ENCODE measurements around the gene PSMD1.

Gene PSMD1

GRCh38 chr2:231183851-231184250 lies 127.2 kb downstream of the PSMD1 start:
- TF ChIP-seq CTCF (IDR thresholded peaks at IDR 0.05; ENCODE audit: low read depth, low read length) (no peak), EZH2phosphoT487 (IDR thresholded peaks at IDR 0.05; ENCODE audit: low read depth) (no peak)
- Histone ChIP-seq H2AFZ (ENCODE audit: low read depth, low read length) (no peak overlapping the region), H3K79me2 (ENCODE audit: low read length) (no peaks in the 10 kb centered on the region), H3K27me3 (ENCODE audit: low read depth, low read length) (no peaks in the 10 kb centered on the region), H3K9ac (ENCODE audit: low read length) (no peak overlapping the region), H3K4me3 (ENCODE audit: low read length) (no peak overlapping the region), H3K4me1 (ENCODE audit: low read length) (peaks cover 20% of the 10 kb centered on the region), H3K4me2 (ENCODE audit: low read length) (no peak overlapping the region), H3K9me3 (ENCODE audit: insufficient read depth, low read length) (no peaks in the 10 kb centered on the region), H4K20me1 (ENCODE audit: insufficient read depth, low read length) (no peaks in the 10 kb centered on the region), H3K36me3 (replicated peaks; ENCODE audit: low read depth, low read length) (no peaks in the 10 kb centered on the region), H3K27ac (ENCODE audit: low read length) (no peak overlapping the region)

- Histone ChIP-seq H3K9me3 (ENCODE audit: insufficient read depth, low read length) (no peaks in the 10 kb centered on the region), H3K79me2 (ENCODE audit: low read length) (no peaks in the 10 kb centered on the region), H2AFZ (ENCODE audit: low read depth, low read length) (no peak overlapping the region), H3K4me2 (ENCODE audit: low read length) (no peak overlapping the region), H4K20me1 (ENCODE audit: insufficient read depth, low read length) (no peaks in the 10 kb centered on the region), H3K4me3 (ENCODE audit: low read length) (no peak overlapping the region), H3K27ac (ENCODE audit: low read length) (no peak overlapping the region), H3K4me1 (ENCODE audit: low read length) (peaks cover 18% of the 10 kb centered on the region), H3K36me3 (replicated peaks; ENCODE audit: low read depth, low read length) (no peaks in the 10 kb centered on the region), H3K9ac (ENCODE audit: low read length) (no peak overlapping the region), H3K27me3 (ENCODE audit: low read depth, low read length) (no peaks in the 10 kb centered on the region)
- TF ChIP-seq CTCF (IDR thresholded peaks at IDR 0.05; ENCODE audit: low read depth, low read length) (no peak), EZH2phosphoT487 (IDR thresholded peaks at IDR 0.05; ENCODE audit: low read depth) (no peak)
These were observed 127.7 kb downstream of the PSMD1 start for GRCh38 chr2:231184319-231184718.

- H4K20me1 ChIP-seq (ENCODE audit: insufficient read depth, low read length), result no peaks in the 10 kb centered on the region
- no peaks in the 10 kb centered on the region for H3K36me3 ChIP-seq (replicated peaks; ENCODE audit: low read depth, low read length)
- no peaks in the 10 kb centered on the region for H3K9me3 ChIP-seq (ENCODE audit: insufficient read depth, low read length)
- H3K4me1 ChIP-seq (ENCODE audit: low read length), result peaks cover 14% of the 10 kb centered on the region
- no peak overlapping the region for H3K27ac ChIP-seq (ENCODE audit: low read length)
- no peaks in the 10 kb centered on the region for H3K27me3 ChIP-seq (ENCODE audit: low read depth, low read length)
- H3K79me2 ChIP-seq (ENCODE audit: low read length), result no peaks in the 10 kb centered on the region
- H3K4me2 ChIP-seq (ENCODE audit: low read length), result no peak overlapping the region
- no peak overlapping the region for H3K9ac ChIP-seq (ENCODE audit: low read length)
- no peak overlapping the region for H3K4me3 ChIP-seq (ENCODE audit: low read length)
- H2AFZ ChIP-seq (ENCODE audit: low read depth, low read length), result no peak overlapping the region
- TF ChIP-seq CTCF (IDR thresholded peaks at IDR 0.05; ENCODE audit: low read depth, low read length), result no peak
- no peak for TF ChIP-seq EZH2phosphoT487 (IDR thresholded peaks at IDR 0.05; ENCODE audit: low read depth)
These were observed 128.5 kb downstream of the PSMD1 start for GRCh38 chr2:231185050-231185725.

- H3K27me3 ChIP-seq (ENCODE audit: low read depth, low read length), result no peaks in the 10 kb centered on the region
- H2AFZ ChIP-seq (ENCODE audit: low read depth, low read length), result no peak overlapping the region
- H3K9me3 ChIP-seq (ENCODE audit: insufficient read depth, low read length), result no peaks in the 10 kb centered on the region
- no peak overlapping the region for H3K27ac ChIP-seq (ENCODE audit: low read length)
- no peak overlapping the region for H3K4me3 ChIP-seq (ENCODE audit: low read length)
- H3K9ac ChIP-seq (ENCODE audit: low read length), result no peak overlapping the region
- no peak overlapping the region for H3K4me2 ChIP-seq (ENCODE audit: low read length)
- TF ChIP-seq CTCF (IDR thresholded peaks at IDR 0.05; ENCODE audit: low read depth, low read length) (no peak), EZH2phosphoT487 (IDR thresholded peaks at IDR 0.05; ENCODE audit: low read depth) (no peak)
- H4K20me1 ChIP-seq (ENCODE audit: insufficient read depth, low read length), result no peaks in the 10 kb centered on the region
- H3K4me1 ChIP-seq (ENCODE audit: low read length), result peaks cover 13% of the 10 kb centered on the region
- H3K36me3 ChIP-seq (replicated peaks; ENCODE audit: low read depth, low read length), result no peaks in the 10 kb centered on the region
- no peaks in the 10 kb centered on the region for H3K79me2 ChIP-seq (ENCODE audit: low read length)
These were observed 129.2 kb downstream of the PSMD1 start for GRCh38 chr2:231185886-231186285.

Data from OCI-LY3 (cell line).